Endodermal cell (in vitro differentiated cells): ENCODE data around the gene BUB1B. TPM values are rescaled to one million over a fixed set of nuclear protein-coding genes. Genes with fewer than 3 reads are reported as not detected.
"Not testable (repeated sequence)": the region's sequence is repeated elsewhere in the genome, so short reads cannot be mapped to it uniquely, and the experiment has no call there.

ENCODE experiments used
- DNase-seq: peaks from one replicate; pipeline ENCODE4 v3.0.0-alpha.2; 2017
- H3K27ac ChIP-seq: 2 replicates; pipeline ENCODE4 v1.5.1; 2013; ENCODE audit warnings: mild to moderate bottlenecking, low read depth, low read length, moderate library complexity
- H3K27me3 ChIP-seq: 2 replicates; pipeline ENCODE4 v1.6.1; 2013; ENCODE audit warnings: mild to moderate bottlenecking, low read length, moderate library complexity; ENCODE audit not compliant: insufficient read depth, control insufficient read depth, poor library complexity, severe bottlenecking
- H3K36me3 ChIP-seq: 2 replicates; pipeline ENCODE4 v1.7.0; 2013; ENCODE audit warnings: mild to moderate bottlenecking, low read length, moderate library complexity; ENCODE audit not compliant: control insufficient read depth, insufficient read depth
- H3K4me1 ChIP-seq: one replicate; pipeline ENCODE4 v1.7.0; 2013; ENCODE audit warnings: low read length; ENCODE audit not compliant: control insufficient read depth, insufficient read depth
- H3K4me3 ChIP-seq: 2 replicates; pipeline ENCODE4 v1.5.1; 2013; ENCODE audit warnings: mild to moderate bottlenecking, low read length, moderate library complexity
- H3K9ac ChIP-seq: 2 replicates; pipeline ENCODE4 v1.6.1; 2013; ENCODE audit warnings: mild to moderate bottlenecking, low read length, moderate library complexity; ENCODE audit not compliant: poor library complexity, severe bottlenecking; ENCODE audit errors: extremely low read depth
- H3K9me3 ChIP-seq: 2 replicates; pipeline ENCODE4 v1.6.1; 2013; ENCODE audit warnings: mild to moderate bottlenecking, low read length, moderate library complexity; ENCODE audit not compliant: control insufficient read depth
- H3K27ac Mint-ChIP-seq: 2 replicates; pipeline ENCODE4 v1.8.0; 2020; ENCODE audit warnings: mixed read lengths
- H3K27me3 Mint-ChIP-seq: 2 replicates; pipeline ENCODE4 v1.8.0; 2021; ENCODE audit warnings: mild to moderate bottlenecking, mixed read lengths; ENCODE audit not compliant: insufficient read depth
- H3K36me3 Mint-ChIP-seq: 2 replicates; pipeline ENCODE4 v1.8.0; 2020; ENCODE audit warnings: low read depth, mixed read lengths
- H3K4me1 Mint-ChIP-seq: 2 replicates; pipeline ENCODE4 v1.8.0; 2020; ENCODE audit warnings: mixed read lengths
- H3K4me3 Mint-ChIP-seq: 2 replicates; pipeline ENCODE4 v1.8.0; 2020; ENCODE audit warnings: mild to moderate bottlenecking, moderate library complexity, mixed read lengths
- H3K9me3 Mint-ChIP-seq: 2 replicates; pipeline ENCODE4 v1.8.0; 2020; ENCODE audit warnings: mild to moderate bottlenecking, mixed read lengths
- WGBS, 2 experiments: methylation state at CpG; one replicate each; pipeline versions ENCODE4 v1.1.5 to v1.1.7; 2013; ENCODE audit warnings: missing lambda C conversion rate in 2 of 2, mixed read lengths in 1 of 2; ENCODE audit not compliant: insufficient coverage in 1 of 2, insufficient read length in 1 of 2; 5-methylcytosine and 5-hydroxymethylcytosine counted together
- total RNA-seq, 2 donors: library from RNA; stranded (reverse); fragmentation: NEBNext Ultra II Directional in 1 of 2; extraction: Animal tissue kit (Norgen Biotek cat#: 25700) in 1 of 2; gene quantifications; 2 replicates in 1 of 2; 3 replicates in 1 of 2; pipeline ENCODE4 v1.2.1, GENCODE V29; 2021
- TF ChIP-seq, protein P1 (sequence below): fragments of 200-600 bp; sonication (generic); conservative IDR thresholded peaks from 2 replicates; pipeline ENCODE4 v1.5.0; 2021; ENCODE audit warnings: antibody characterized with exemption, mild to moderate bottlenecking

BUB1B gene
- total RNA-seq, 2 donors from 2014 or later = 58.6 to 108 TPM

GRCh38 chr15:40130799-40131502 lies 29.9 kb upstream of the BUB1B start:
- Mint-ChIP-seq H3K4me1 (peaks cover 5% of the 10 kb centered on the region), H3K36me3 (no peaks in the 10 kb centered on the region), H3K27ac (no peak overlapping the region), H3K9me3 (no peaks in the 10 kb centered on the region), H3K27me3 (peaks cover 5% of the 10 kb centered on the region), H3K4me3 (no peak overlapping the region)
- Histone ChIP-seq H3K9ac (no peak overlapping the region), H3K27ac (no peak overlapping the region), H3K27me3 (peaks cover 22% of the 10 kb centered on the region), H3K36me3 (no peaks in the 10 kb centered on the region), H3K4me1 (no peaks in the 10 kb centered on the region), H3K4me3 (no peak overlapping the region), H3K9me3 (no peaks in the 10 kb centered on the region)
- TF ChIP-seq, protein P1, sequence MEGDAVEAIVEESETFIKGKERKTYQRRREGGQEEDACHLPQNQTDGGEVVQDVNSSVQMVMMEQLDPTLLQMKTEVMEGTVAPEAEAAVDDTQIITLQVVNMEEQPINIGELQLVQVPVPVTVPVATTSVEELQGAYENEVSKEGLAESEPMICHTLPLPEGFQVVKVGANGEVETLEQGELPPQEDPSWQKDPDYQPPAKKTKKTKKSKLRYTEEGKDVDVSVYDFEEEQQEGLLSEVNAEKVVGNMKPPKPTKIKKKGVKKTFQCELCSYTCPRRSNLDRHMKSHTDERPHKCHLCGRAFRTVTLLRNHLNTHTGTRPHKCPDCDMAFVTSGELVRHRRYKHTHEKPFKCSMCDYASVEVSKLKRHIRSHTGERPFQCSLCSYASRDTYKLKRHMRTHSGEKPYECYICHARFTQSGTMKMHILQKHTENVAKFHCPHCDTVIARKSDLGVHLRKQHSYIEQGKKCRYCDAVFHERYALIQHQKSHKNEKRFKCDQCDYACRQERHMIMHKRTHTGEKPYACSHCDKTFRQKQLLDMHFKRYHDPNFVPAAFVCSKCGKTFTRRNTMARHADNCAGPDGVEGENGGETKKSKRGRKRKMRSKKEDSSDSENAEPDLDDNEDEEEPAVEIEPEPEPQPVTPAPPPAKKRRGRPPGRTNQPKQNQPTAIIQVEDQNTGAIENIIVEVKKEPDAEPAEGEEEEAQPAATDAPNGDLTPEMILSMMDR = no peak
- WGBS, 2 experiments = 88 to 93% methylated on average over 10 to 15 of the region's 19 CpGs
- DNase-seq = no peak

GRCh38 chr15:40133544-40133943 lies 27.3 kb upstream of the BUB1B start:
- H3K27me3 Mint-ChIP-seq = peaks cover 2% of the 10 kb centered on the region
- H3K4me3 Mint-ChIP-seq = no peak overlapping the region
- TF ChIP-seq, protein P1 = no peak
- H3K9ac ChIP-seq = no peak overlapping the region
- H3K27ac Mint-ChIP-seq = no peak overlapping the region
- H3K9me3 ChIP-seq = no peaks in the 10 kb centered on the region
- peaks cover 10% of the 10 kb centered on the region for H3K4me1 Mint-ChIP-seq
- 92 to 96% methylated on average over 13 of the region's 13 CpGs for WGBS, 2 experiments
- H3K36me3 Mint-ChIP-seq = no peaks in the 10 kb centered on the region
- no peaks in the 10 kb centered on the region for H3K36me3 ChIP-seq
- DNase-seq = no peak
- H3K27ac ChIP-seq = no peak overlapping the region
- H3K4me1 ChIP-seq = no peaks in the 10 kb centered on the region
- H3K27me3 ChIP-seq = peaks cover 7% of the 10 kb centered on the region
- no peaks in the 10 kb centered on the region for H3K9me3 Mint-ChIP-seq
- H3K4me3 ChIP-seq = no peak overlapping the region

DNA sequence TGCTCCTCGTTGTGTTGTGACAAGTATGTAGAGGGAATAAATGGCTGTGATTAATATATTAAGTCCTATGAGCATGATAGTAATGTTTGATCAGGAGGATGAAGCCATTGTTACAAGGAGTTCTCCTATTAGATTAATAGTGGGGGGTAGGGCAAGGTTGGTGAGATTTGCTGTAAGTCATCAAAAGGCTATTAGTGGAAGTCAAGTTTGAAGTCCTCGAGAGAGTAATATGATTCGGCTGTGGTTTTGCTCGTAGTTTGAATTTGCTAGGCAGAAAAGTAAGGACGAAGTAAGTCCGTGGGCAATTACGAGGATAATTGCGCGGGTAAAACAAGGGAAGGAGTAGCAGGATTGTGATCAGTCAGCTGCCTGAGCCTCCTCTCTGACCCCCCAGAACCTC lies 26.0 kb upstream of the BUB1B start:
- H3K36me3 ChIP-seq = no peaks in the 10 kb centered on the region
- Mint-ChIP-seq H3K27ac (no peak overlapping the region), H3K4me1 (peaks cover 10% of the 10 kb centered on the region), H3K9me3 (no peaks in the 10 kb centered on the region), H3K4me3 (no peak overlapping the region), H3K27me3 (no peaks in the 10 kb centered on the region), H3K36me3 (no peaks in the 10 kb centered on the region)
- WGBS, 2 experiments = 92 to 93% methylated on average over 9 of the region's 9 CpGs
- H3K27me3 ChIP-seq = no peaks in the 10 kb centered on the region
- H3K27ac ChIP-seq = no peak overlapping the region
- H3K4me3 ChIP-seq = no peak overlapping the region
- TF ChIP-seq, protein P1 = no peak
- no peak for DNase-seq
- H3K9ac ChIP-seq = no peak overlapping the region
- H3K9me3 ChIP-seq = no peaks in the 10 kb centered on the region
- no peaks in the 10 kb centered on the region for H3K4me1 ChIP-seq

DNA sequence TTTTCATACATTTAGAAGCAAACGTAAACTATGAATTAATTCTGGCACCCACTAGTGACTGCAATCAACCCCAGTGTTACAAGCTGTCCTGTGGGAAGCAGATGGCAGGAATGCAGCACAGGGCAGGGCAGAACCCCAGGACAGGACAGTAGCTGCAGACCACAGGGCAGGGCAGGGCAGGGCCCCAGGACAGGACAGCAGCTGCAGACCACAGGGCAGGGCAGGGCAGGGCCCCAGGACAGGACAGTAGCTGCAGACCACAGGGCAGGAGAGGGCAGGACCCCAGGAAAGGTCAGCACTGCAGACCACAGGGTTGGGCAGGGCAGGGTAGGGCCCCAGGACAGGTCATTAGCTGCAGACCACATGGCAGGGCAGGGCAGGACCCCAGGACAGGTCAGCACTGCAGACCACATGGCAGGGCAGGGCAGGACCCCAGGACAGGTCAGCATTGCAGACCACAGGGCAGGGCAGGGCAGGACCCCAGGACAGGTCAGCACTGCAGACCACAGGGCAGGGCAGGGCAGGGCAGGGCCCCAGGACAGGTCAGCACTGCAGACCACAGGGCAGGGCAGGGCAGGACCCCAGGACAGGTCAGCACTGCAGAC lies 24.9 kb upstream of the BUB1B start:
- not testable (repeated sequence) for H3K9me3 ChIP-seq, H3K4me3 Mint-ChIP-seq, DNase-seq, H3K9ac ChIP-seq, H3K4me3 ChIP-seq, H3K36me3 Mint-ChIP-seq, H3K27me3 ChIP-seq, H3K9me3 Mint-ChIP-seq, H3K4me1 ChIP-seq, H3K27ac Mint-ChIP-seq, H3K27me3 Mint-ChIP-seq, H3K36me3 ChIP-seq
- WGBS, 2 experiments = 100% methylated on average over 1 of the region's 1 CpG
- peaks cover 10% of the 10 kb centered on the region for H3K4me1 Mint-ChIP-seq
- peak overlapping the region; percentile 84 for H3K27ac ChIP-seq
